ENCODE results near the gene CIROP. TPM values are rescaled to one million over a fixed set of nuclear protein-coding genes. Genes with fewer than 3 reads are reported as not detected.
A peak's percentile ranks its signal among the peaks of the same experiment; 100 is the strongest.

The CIROP gene
- total RNA-seq, 2 donors from 2014 or later: 0.64 to 1.4 TPM

DNA sequence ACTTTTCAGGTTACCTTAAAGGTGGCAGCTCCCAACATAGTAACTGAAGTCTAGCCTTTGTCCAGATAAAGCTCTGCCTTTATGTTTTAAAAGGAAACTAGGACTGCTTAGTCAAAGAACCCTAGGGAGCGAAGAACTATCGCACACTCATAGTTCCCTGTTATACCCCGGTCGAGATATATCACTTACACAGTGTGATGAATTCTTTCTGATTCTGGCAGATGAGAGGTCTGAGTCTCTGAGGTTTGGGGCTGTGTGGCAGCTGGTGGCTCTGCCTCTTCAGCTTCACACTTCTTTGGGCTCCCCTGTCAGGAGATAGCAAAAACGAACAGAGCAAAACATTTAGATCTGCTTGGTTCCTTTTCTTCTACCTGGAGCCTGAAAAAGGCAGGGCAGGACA, 26.8 kb downstream of the CIROP start:
- no peak overlapping the region for H3K27ac ChIP-seq (ENCODE audit: low read depth, low read length)
- no peak overlapping the region for H3K9ac ChIP-seq (ENCODE audit: extremely low read depth, low read length, poor library complexity, severe bottlenecking)
- Mint-ChIP-seq H3K9me3 (no peaks in the 10 kb centered on the region), H3K27me3 (ENCODE audit: insufficient read depth) (no peaks in the 10 kb centered on the region), H3K36me3 (ENCODE audit: low read depth) (peaks cover 73% of the 10 kb centered on the region), H3K4me3 (no peak overlapping the region), H3K27ac (peak overlapping the region; percentile 63), H3K4me1 (peaks cover 19% of the 10 kb centered on the region)
- no peak overlapping the region for H3K4me3 ChIP-seq (ENCODE audit: low read length)
- peaks cover 98% of the 10 kb centered on the region for H3K36me3 ChIP-seq (ENCODE audit: control insufficient read depth, insufficient read depth, low read length)
- H3K9me3 ChIP-seq (ENCODE audit: control insufficient read depth, low read length): no peaks in the 10 kb centered on the region
- DNase-seq: no peak
- peaks cover 9% of the 10 kb centered on the region for H3K4me1 ChIP-seq (ENCODE audit: control insufficient read depth, insufficient read depth, low read length)
- TF ChIP-seq, protein P1, sequence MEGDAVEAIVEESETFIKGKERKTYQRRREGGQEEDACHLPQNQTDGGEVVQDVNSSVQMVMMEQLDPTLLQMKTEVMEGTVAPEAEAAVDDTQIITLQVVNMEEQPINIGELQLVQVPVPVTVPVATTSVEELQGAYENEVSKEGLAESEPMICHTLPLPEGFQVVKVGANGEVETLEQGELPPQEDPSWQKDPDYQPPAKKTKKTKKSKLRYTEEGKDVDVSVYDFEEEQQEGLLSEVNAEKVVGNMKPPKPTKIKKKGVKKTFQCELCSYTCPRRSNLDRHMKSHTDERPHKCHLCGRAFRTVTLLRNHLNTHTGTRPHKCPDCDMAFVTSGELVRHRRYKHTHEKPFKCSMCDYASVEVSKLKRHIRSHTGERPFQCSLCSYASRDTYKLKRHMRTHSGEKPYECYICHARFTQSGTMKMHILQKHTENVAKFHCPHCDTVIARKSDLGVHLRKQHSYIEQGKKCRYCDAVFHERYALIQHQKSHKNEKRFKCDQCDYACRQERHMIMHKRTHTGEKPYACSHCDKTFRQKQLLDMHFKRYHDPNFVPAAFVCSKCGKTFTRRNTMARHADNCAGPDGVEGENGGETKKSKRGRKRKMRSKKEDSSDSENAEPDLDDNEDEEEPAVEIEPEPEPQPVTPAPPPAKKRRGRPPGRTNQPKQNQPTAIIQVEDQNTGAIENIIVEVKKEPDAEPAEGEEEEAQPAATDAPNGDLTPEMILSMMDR (conservative IDR thresholded peaks at IDR 0.05): no peak
- 93 to 100% methylated on average over 1 to 5 of the region's 5 CpGs for WGBS, 2 experiments (ENCODE audit: insufficient coverage in 1 of 2, insufficient read length in 1 of 2)
- H3K27me3 ChIP-seq (ENCODE audit: control insufficient read depth, insufficient read depth, low read length, poor library complexity, severe bottlenecking): no peaks in the 10 kb centered on the region

DNA sequence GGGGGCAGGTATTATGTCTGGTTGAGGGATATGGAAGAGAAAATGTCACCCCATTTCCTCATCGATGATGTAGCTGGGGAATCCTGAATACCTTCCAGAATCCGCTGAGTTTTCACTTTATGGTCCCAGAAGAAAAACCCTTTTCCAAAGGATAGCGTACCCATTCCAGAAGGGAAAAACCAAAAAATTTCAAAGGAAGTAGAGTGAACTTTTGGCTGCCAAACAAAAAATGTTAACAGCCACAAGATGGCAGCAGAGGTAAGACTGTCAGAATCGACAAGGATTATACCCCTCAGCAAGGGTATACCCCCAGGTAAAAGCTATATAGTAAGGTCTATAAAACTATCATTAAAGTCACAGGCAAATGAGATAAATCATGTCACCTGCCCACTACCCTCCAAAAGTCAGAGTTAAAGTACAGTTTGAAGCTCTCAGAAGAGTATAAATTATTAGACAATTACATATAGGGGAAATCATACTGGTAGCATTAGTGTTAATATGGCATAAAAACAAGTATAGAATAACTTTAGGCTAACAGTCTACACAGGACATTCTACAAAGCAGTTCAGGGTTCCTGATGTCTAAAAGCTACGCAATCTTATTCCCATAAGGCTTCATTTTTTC, 27.9 kb downstream of the CIROP start:
- Mint-ChIP-seq H3K27me3 (ENCODE audit: insufficient read depth) (no peaks in the 10 kb centered on the region), H3K9me3 (no peaks in the 10 kb centered on the region), H3K4me1 (peaks cover 30% of the 10 kb centered on the region), H3K27ac (peak overlapping the region; percentile 70), H3K36me3 (ENCODE audit: low read depth) (peaks cover 79% of the 10 kb centered on the region), H3K4me3 (no peak overlapping the region)
- no peak overlapping the region for H3K4me3 ChIP-seq (ENCODE audit: low read length)
- TF ChIP-seq, protein P1 (conservative IDR thresholded peaks at IDR 0.05): peak; percentile 85
- no peak overlapping the region for H3K9ac ChIP-seq (ENCODE audit: extremely low read depth, low read length, poor library complexity, severe bottlenecking)
- no peaks in the 10 kb centered on the region for H3K27me3 ChIP-seq (ENCODE audit: control insufficient read depth, insufficient read depth, low read length, poor library complexity, severe bottlenecking)
- H3K36me3 ChIP-seq (ENCODE audit: control insufficient read depth, insufficient read depth, low read length): peaks cover 94% of the 10 kb centered on the region
- H3K9me3 ChIP-seq (ENCODE audit: control insufficient read depth, low read length): no peaks in the 10 kb centered on the region
- peak; percentile 74 for DNase-seq
- H3K27ac ChIP-seq (ENCODE audit: low read depth, low read length): no peak overlapping the region
- H3K4me1 ChIP-seq (ENCODE audit: control insufficient read depth, insufficient read depth, low read length): peaks cover 19% of the 10 kb centered on the region
- WGBS, 2 experiments (ENCODE audit: insufficient coverage in 1 of 2, insufficient read length in 1 of 2): 72 to 81% methylated on average over 5 of the region's 5 CpGs

DNA sequence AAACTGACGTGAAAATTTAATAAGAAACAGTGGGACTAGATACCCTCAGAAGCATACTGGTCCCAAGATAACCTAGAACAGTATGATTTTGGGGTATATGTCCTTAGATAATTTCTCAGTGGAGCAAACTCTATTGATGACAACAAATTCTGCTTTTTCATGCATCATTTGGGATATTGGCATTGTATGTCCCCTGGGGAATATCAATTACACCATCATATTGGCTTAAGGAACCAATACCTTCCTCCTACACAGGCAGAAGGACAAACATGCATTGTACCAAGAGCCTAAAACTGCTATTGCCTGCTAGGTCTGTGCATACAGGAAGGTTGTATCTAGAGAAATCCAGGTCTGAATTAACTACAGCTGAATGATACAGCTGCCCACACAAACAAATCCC, 29.9 kb downstream of the CIROP start:
- Histone ChIP-seq H3K27me3 (ENCODE audit: control insufficient read depth, insufficient read depth, low read length, poor library complexity, severe bottlenecking) (no peaks in the 10 kb centered on the region), H3K27ac (ENCODE audit: low read depth, low read length) (no peak overlapping the region), H3K36me3 (ENCODE audit: control insufficient read depth, insufficient read depth, low read length) (peaks cover 74% of the 10 kb centered on the region), H3K9ac (ENCODE audit: extremely low read depth, low read length, poor library complexity, severe bottlenecking) (no peak overlapping the region), H3K4me3 (ENCODE audit: low read length) (no peak overlapping the region), H3K4me1 (ENCODE audit: control insufficient read depth, insufficient read depth, low read length) (peaks cover 19% of the 10 kb centered on the region), H3K9me3 (ENCODE audit: control insufficient read depth, low read length) (no peaks in the 10 kb centered on the region)
- H3K4me1 Mint-ChIP-seq: peaks cover 40% of the 10 kb centered on the region
- H3K27me3 Mint-ChIP-seq (ENCODE audit: insufficient read depth): no peaks in the 10 kb centered on the region
- DNase-seq: no peak
- H3K36me3 Mint-ChIP-seq (ENCODE audit: low read depth): peaks cover 66% of the 10 kb centered on the region
- no peaks in the 10 kb centered on the region for H3K9me3 Mint-ChIP-seq
- 94 to 100% methylated on average over 1 of the region's 1 CpG for WGBS, 2 experiments (ENCODE audit: insufficient coverage in 1 of 2, insufficient read length in 1 of 2)
- TF ChIP-seq, protein P1 (conservative IDR thresholded peaks at IDR 0.05): no peak
- H3K27ac Mint-ChIP-seq: no peak overlapping the region
- no peak overlapping the region for H3K4me3 Mint-ChIP-seq

Data from endodermal cell (in vitro differentiated cells).